Measurements from ENCODE around the gene TSPOAP1.

Gene TSPOAP1

DNA sequence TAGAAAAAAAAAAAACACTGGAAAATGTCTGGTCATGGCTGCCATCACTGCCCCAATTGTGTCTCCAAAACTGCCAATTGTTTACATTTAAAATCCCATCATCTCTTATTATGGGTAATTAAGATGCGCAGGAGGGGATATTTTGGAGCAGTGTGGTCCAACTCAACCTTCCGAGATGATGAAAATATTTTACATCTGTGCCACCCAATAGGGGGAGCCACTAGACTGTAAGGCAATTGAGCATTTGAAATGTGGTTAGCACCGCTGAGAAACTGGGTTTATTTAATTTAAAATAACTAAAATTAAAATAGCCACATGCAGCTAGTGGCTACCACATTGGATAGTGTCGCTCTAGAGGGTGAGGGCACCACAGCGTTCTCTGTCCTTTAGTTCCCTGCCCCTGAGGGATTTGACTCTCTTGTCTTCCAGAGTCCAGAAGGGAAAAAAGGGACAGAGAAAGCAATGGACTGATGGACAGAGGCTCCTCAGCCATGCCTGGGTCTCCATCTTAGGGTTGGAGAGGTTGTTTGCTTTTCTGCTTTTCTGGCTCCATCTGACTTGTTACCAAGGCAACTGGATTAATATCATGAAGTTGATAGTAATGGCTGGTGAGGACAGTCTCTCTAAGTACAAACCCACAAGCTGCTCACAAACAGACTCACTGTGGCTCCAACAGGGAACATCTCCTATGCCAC is 51.3 kb downstream of the TSPOAP1 start:
- Histone ChIP-seq H3K9me2 (replicated peaks; ENCODE audit: control insufficient read depth, low read length) (no peaks in the 10 kb centered on the region), H3K9me3 (ENCODE audit: control insufficient read depth, insufficient read depth, low read length) (no peaks in the 10 kb centered on the region), H3F3A (ENCODE audit: control insufficient read depth, insufficient read depth) (no peaks in the 10 kb centered on the region), H3K4me2 (ENCODE audit: low read length) (no peak overlapping the region), H3K27me3 (ENCODE audit: control insufficient read depth, low read length) (peaks cover 31% of the 10 kb centered on the region), H3K36me3 (ENCODE audit: control insufficient read depth, low read length) (no peaks in the 10 kb centered on the region), H4K20me1 (ENCODE audit: control insufficient read depth, insufficient read depth, low read depth, low read length) (no peaks in the 10 kb centered on the region), H3K4me3 (ENCODE audit: low read length) (no peak overlapping the region), H3K79me2 (ENCODE audit: control insufficient read depth, low read length) (no peaks in the 10 kb centered on the region), H3K4me1 (ENCODE audit: control insufficient read depth, low read length) (no peaks in the 10 kb centered on the region), H3K27ac (ENCODE audit: low read depth, low read length) (no peak overlapping the region)
- TF ChIP-seq, protein P1, sequence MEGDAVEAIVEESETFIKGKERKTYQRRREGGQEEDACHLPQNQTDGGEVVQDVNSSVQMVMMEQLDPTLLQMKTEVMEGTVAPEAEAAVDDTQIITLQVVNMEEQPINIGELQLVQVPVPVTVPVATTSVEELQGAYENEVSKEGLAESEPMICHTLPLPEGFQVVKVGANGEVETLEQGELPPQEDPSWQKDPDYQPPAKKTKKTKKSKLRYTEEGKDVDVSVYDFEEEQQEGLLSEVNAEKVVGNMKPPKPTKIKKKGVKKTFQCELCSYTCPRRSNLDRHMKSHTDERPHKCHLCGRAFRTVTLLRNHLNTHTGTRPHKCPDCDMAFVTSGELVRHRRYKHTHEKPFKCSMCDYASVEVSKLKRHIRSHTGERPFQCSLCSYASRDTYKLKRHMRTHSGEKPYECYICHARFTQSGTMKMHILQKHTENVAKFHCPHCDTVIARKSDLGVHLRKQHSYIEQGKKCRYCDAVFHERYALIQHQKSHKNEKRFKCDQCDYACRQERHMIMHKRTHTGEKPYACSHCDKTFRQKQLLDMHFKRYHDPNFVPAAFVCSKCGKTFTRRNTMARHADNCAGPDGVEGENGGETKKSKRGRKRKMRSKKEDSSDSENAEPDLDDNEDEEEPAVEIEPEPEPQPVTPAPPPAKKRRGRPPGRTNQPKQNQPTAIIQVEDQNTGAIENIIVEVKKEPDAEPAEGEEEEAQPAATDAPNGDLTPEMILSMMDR (IDR thresholded peaks at IDR 0.05; ENCODE audit: low read depth, low read length, poor library complexity, severe bottlenecking), result peak; percentile 54
- TF ChIP-seq EZH2phosphoT487 (IDR thresholded peaks at IDR 0.05; ENCODE audit: borderline replicate concordance, low read length), result no peak

DNA sequence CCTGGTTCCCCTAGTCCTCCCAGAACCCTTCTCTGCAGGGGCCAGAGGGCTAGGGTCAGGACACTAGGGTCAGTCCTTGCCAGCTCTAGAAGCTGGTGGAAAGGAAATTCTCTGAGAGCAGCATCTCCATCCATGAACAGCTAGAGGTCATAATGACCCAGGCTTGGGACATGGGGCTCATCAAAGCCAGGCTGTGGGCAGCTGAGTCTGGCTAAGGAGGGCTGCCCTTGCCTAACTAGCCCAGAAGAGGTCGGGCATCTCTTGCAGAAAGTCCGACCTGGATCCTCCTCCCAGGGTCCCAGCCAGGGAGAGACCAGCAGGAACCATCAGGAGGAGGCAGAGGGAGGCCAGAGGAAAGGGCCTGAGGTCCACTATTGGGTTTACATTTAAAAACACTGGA is 52.2 kb downstream of the TSPOAP1 start:
- no peak overlapping the region for H3K27ac ChIP-seq (ENCODE audit: low read depth, low read length)
- H3K9me3 ChIP-seq (ENCODE audit: control insufficient read depth, insufficient read depth, low read length), result no peaks in the 10 kb centered on the region
- no peaks in the 10 kb centered on the region for H3K79me2 ChIP-seq (ENCODE audit: control insufficient read depth, low read length)
- no peaks in the 10 kb centered on the region for H3K36me3 ChIP-seq (ENCODE audit: control insufficient read depth, low read length)
- H3K27me3 ChIP-seq (ENCODE audit: control insufficient read depth, low read length), result peaks cover 31% of the 10 kb centered on the region
- H3K4me2 ChIP-seq (ENCODE audit: low read length), result no peak overlapping the region
- H3F3A ChIP-seq (ENCODE audit: control insufficient read depth, insufficient read depth), result no peaks in the 10 kb centered on the region
- no peaks in the 10 kb centered on the region for H3K9me2 ChIP-seq (replicated peaks; ENCODE audit: control insufficient read depth, low read length)
- H3K4me3 ChIP-seq (ENCODE audit: low read length), result no peak overlapping the region
- H4K20me1 ChIP-seq (ENCODE audit: control insufficient read depth, insufficient read depth, low read depth, low read length), result no peaks in the 10 kb centered on the region
- no peaks in the 10 kb centered on the region for H3K4me1 ChIP-seq (ENCODE audit: control insufficient read depth, low read length)
- no peak for TF ChIP-seq EZH2phosphoT487 (IDR thresholded peaks at IDR 0.05; ENCODE audit: borderline replicate concordance, low read length)
- TF ChIP-seq, protein P1 (IDR thresholded peaks at IDR 0.05; ENCODE audit: low read depth, low read length, poor library complexity, severe bottlenecking), result no peak

DNA sequence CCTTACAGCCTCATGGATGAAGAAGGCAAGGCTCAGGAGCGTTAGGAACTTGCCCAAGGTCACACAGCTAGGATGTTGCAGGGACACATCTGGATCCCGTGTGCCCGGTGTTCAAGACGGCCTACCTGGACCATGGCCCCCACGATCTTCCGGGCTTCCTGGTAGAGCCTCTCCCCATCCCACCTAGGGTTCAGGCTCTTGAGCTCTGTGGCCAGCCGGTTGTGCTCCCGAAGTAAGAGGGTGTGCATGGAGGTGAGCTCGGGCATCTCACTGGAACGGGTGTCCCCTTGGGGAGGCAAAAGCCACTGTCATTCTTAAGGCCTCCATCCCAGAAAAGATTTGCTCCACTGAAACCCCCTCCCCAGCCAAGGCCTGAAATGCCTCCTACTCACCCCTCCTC is 53.2 kb downstream of the TSPOAP1 start:
- H3K4me3 ChIP-seq (ENCODE audit: low read length), result no peak overlapping the region
- no peak overlapping the region for H3K27ac ChIP-seq (ENCODE audit: low read depth, low read length)
- TF ChIP-seq, protein P1 (IDR thresholded peaks at IDR 0.05; ENCODE audit: low read depth, low read length, poor library complexity, severe bottlenecking), result no peak
- no peak for TF ChIP-seq EZH2phosphoT487 (IDR thresholded peaks at IDR 0.05; ENCODE audit: borderline replicate concordance, low read length)
- H3K27me3 ChIP-seq (ENCODE audit: control insufficient read depth, low read length), result peaks cover 26% of the 10 kb centered on the region
- no peaks in the 10 kb centered on the region for H3K79me2 ChIP-seq (ENCODE audit: control insufficient read depth, low read length)
- no peak overlapping the region for H3K4me2 ChIP-seq (ENCODE audit: low read length)
- no peaks in the 10 kb centered on the region for H4K20me1 ChIP-seq (ENCODE audit: control insufficient read depth, insufficient read depth, low read depth, low read length)
- H3K4me1 ChIP-seq (ENCODE audit: control insufficient read depth, low read length), result no peaks in the 10 kb centered on the region
- no peaks in the 10 kb centered on the region for H3F3A ChIP-seq (ENCODE audit: control insufficient read depth, insufficient read depth)
- H3K9me3 ChIP-seq (ENCODE audit: control insufficient read depth, insufficient read depth, low read length), result no peaks in the 10 kb centered on the region
- H3K9me2 ChIP-seq (replicated peaks; ENCODE audit: control insufficient read depth, low read length), result no peaks in the 10 kb centered on the region
- no peaks in the 10 kb centered on the region for H3K36me3 ChIP-seq (ENCODE audit: control insufficient read depth, low read length)
